Head of caudate nucleus (tissue), 42 donors: ENCODE measurements around the gene TFE3.
A peak's percentile ranks its signal among the peaks of the same experiment; 100 is the strongest.

Experiments used
- DNase-seq, 42 donors: peaks; one replicate each; pipeline versions ENCODE4 v3.0.0 to v3.0.0-alpha.2; 2020 to 2021; ENCODE audit warnings: mixed read lengths in 7 of 42
- intact Hi-C: fragments of 100-400 bp; cut with DNase I; formaldehyde crosslinking; loops from one replicate; pipeline ENCODE4 v1.15.0; 2022

Gene TFE3

DNA sequence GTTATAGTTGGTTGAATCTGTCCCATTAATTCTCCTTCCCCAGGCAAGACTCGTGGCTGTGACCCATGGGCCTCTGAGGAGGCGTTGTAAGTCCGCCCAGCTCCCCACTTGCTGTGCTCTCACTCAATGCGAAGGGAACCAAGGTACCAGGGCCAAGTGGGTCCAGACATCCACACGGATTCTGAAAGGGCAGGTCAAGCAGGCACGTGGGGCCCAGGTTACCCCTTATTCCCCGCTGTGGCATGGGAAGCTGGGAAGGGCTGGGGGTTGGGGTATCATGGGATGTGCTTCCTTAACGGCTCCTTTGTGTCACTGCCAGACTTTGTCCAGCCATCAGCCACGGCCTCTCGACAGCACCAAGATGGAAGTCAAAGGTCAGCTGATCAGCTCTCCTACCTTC, 18.8 kb upstream of the TFE3 start:
- no peak for DNase-seq
- intact Hi-C loops = no loop called here

DNA sequence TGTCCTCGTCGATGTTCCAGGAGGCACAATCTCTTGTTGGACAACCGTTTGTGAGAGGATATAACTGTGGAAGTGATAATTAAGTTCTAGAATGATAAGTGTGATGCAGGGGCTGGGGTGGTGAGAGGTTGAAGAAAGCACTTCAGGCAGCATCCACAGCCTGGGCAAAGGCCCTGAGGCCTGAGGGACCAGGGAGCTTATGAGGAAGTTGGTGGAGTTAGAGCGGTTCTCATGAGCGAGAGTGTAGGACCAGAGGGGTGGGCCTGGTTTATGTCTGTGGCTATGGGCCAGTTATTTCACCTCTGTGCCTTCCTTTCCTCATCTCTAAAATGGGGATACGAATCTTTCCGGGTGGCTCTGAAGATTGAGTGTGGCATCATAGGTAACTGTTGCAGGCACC, 18.3 kb upstream of the TFE3 start:
- intact Hi-C loops = no loop called here
- no peak for DNase-seq

DNA sequence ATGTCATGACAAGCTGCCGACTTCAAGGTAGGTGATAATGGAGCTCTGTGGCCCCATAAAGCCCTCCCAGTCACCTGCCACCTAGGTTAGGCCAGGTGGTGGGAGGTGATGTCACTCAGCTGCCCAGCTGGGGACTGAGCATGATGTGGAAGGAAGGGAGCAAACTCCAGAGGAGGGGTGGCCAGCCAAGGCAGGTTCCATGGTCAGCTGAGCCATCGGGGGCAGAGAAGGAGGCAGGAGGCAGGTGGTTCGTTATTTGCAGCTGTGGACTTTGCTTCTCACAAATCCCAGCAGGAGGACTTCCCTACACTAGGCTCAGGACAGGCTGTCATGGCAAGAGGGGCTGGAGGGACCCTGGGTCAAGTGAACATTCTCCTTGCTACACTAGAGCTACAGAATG, 17.8 kb upstream of the TFE3 start:
- intact Hi-C loops = no loop called here
- DNase-seq = no peak

DNA sequence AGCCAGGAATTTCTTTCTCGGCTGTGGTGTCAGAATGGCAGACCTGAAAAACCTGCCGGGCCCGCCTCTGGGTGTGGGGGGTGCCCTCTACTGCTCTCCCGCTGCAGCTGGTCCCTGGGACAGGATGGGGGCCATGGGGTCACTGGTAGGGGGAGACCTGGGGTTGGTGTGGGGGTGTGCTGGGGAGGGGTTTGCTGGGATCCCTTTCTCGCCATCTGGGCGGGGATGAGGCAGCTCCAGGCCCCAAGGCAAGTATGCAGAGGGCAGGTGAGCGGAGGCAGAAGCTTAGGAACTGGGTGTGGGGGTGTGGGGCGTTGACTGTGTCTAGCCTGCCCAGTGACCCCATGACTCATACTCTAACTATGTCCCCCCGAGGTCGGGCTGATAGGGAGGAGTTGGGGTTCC, 16.5 kb upstream of the TFE3 start:
- no peak for DNase-seq
- intact Hi-C loops = no loop called here

DNA sequence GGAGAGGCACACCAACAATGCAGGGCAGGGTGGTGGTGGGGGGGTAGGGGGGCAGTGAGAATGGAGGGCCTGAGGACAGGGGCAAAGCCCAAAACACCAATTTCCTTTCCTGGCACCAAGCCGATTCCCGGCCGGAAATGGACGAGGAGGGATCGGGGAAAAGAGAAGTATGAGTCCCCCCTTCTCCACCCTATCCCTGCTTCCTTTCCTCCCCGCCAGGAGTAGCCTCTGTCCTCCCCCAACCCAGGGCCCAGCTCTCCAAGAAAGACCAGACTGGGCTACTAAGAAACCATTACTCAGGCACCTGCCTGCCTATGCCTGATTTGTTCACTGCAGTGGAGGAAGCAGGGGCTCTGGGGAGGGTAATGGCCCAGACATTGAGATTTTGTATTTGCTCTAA, 16.0 kb upstream of the TFE3 start:
- no peak for DNase-seq
- intact Hi-C loops = no loop called here

DNA sequence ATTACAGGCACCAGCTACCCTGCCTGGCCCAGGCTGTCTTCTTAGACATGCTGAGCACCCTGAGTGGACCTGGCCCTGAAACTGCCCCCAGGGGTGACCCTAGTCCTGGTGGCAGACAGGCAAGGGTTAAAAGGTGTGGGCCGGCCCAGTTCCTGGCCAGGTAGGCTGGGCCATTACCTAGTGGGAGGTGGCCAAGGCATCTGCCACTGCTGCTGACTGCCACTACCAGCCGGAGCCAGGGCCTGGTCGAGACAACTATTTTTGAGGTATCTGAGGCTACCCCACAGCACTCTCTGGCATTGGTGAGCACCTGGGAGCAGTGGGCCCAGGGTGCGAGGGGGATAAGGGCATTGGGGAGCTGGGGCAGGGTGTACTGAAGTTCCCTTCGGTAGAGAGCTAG, 15.6 kb upstream of the TFE3 start, which contains the start of gene CCDC120:
Gene CCDC120, plus strand, starts transcription at position 206 of the 400 bp plus-strand sequence. CDS start 3,043 bp downstream, outside the sequence.
- DNase-seq = no peak
- intact Hi-C loops = no loop called here

DNA sequence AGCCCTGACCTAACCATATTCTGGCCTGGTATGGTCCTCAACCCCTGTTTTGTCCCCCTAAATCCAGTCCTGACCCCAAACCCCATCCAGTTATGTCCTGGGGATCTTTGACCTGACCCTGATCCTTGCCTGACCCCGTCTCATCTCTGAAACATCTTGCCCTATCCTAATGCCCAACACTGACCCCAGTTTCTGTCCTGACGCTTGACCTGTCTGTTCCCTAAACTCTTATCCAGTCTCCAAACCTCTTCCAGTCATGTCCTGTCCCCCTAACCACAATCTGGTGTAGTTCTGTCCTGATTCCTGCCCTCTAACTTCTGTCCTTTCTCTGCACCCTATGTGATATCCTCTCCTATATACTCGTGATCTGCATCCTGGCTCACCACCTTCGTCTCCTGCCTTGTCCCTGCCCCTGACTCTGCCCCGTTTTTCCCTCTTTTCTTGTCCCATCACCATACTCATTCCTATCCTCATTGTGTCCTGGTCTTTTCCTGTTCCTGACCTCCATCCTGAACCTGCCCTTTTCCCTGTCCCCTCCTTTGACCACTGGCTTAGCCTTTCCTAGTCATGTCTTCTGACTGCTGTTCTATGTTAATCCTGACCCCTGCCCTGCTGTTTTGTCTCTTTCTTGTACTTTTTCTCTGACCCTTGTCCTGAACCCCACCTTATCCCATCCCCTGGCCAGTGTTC, 11.1 kb upstream of the TFE3 start:
- intact Hi-C loops = no loop called here
- DNase-seq = no peak

DNA sequence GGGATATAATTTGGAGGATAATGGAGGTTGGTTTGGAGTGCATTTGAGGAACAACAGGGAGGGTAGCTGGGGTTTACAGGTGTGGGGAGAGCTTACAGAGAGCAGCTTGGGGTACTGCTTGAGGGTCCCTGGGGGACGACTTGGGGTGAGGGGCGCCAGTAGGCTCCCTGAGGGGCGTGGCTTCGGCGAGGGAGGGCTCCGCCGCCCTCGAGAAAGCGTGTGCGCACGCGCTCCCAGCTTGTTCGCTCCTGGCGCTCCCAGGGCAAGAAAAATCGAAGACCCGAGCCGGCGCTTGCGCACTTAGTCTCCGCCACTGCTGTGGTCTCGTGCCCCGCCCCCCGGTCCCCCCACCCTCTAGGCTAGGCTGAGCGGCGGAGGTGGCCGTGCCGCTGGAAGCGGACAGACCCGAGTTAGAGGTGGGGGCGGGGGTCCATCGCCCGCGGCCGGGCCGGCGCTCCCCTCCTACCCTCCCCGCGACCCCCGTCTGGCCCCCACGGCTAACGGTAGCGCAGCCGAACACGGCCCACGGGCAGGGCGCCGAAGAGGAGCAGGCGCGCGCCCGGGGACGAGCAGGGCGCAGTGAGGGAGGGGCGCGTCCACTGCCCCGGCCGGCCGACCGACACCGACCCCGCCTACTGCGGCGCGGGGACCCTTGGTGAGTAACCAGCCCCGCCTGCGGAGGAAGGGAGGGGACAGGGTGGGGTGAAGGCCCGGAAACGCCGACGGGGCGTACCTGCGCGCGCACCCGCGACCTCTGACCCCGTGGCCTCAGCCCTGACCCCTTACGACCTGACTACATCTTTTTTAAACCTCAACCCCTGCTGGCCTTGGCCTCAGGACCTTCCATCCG, 10.3 kb upstream of the TFE3 start:
- DNase-seq = peak in 36 of 42 donors; percentile 14 to 70 (median 48)
- intact Hi-C loops = no loop called here

DNA sequence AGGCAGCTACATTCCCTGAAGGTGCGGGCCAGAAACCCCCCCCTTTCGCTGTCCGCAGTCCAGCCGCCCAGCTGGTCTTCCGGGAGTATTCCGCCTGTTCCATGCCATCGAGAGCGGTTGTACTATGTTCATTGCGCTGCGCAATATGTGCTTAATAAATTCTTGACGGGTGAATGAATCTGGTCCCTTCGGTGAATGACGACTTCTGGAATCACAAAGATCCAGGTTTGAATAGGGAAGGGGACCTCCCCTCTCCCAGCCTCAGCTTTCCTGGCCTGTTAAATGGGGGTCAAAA, 777 bp upstream of the TFE3 start:
- DNase-seq = no peak
- intact Hi-C loops = loop anchor here (5.0 kb wide), 1 partner anchor 87 kb away; the partner anchor contains the start of gene OTUD5

DNA sequence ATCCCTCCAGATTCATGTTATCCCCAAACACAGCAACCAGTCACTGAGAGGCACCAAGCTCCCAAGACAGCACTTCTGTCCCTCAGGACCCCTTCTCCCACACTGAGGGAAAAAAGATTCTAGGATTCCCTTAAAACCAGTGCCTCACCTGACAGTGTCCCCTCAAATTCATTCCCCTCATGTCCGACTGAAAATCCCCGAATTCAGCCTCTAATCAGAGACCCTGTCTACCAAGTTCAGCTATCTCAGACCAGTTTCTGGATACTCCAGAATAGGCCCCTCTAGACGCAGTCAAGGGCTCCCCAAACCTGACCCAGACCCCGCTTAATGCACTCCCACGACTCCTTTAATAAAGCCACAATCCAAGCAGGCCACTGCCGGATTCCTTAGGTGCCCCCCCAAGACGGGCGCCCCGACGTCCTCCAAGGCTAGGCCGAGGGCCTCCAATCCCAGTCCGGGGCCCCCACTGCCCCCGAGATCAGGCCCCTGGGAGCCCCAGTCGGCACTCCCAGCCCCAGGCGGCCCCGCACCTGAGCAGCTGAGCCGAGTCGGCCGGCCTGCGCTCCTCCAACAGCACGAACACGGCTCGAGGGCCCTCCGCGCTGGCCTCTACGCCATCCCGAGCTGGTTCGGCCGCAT, 457 bp downstream of the TFE3 start:
- peak in 10 of 42 donors; percentile 2 to 34 (median 15) for DNase-seq
- intact Hi-C loops = loop anchor here (5.0 kb wide), 1 partner anchor 85 kb away; the partner anchor contains the start of gene OTUD5

DNA sequence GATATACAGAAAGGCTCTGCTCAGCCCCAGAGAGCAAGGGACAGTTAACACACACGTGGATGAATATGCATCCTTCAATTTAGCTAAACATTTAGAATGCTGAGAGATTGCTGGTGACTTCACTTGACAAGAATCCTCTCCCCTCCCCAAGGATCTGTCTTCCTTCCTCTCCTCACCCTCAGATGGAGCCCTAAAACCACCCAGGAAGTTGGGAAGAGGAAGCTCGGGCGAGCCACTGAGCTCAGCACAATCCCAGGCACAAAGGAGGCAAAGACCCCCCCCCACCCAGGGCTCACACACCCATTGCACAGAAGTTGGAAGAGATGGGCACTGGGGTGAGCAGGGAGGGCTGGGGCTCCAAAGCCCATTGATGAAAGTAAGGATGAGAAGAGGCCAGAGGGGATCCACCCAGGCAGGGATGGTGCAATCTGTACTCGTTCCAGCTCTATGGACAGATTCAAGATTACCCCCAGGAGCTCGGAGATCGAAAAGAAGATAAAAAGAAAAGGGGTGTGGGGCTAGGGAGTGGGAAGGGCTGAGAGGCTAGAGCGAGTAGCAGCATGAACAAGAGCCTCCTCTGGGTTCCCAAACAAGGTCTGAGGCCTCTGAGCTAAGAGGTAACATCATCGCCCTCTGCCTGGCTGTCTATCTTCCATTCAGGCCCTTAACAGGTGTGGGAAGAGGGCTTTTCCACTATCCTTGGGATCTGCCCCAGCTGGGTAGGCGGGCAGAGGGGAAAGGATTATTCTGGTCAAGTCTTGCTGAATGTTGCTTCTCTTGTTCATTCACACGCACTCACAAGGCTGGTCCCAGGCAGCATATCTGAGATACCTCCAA, 1.2 kb downstream of the TFE3 start:
- intact Hi-C loops = loop anchor here (5.0 kb wide), 1 partner anchor 85 kb away; the partner anchor contains the start of gene OTUD5
- DNase-seq = peak in 6 of 42 donors; percentile 4 to 28 (median 8)

DNA sequence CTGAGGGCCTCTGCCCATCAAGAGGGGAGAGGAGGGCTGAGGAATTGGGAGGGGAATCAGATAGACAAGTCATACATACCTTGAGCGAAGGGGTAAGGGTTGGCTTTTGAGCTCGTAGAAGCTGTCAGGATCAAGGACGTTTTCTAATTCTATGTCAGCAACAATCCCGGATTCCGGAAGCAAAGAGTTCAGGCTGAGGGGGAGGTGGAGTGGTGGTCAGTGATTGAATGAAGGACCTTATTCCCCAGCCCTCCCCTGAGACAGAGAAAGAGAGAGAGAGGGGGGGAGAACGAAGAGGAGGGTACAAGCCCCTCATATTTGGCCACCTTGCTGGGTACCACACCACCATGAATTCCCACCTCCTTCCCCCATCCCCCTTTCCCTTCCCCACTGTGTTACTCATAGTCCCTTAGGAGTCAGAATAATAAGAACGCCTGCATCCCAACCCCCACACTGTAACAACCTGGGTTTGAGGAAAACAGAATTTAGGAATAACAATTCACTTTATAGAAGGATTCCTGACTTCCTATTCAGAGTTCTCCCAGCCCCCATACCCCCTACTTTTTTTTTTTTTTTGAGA, 2.7 kb downstream of the TFE3 start:
- DNase-seq = peak in 4 of 42 donors; percentile 4 to 51 (median 28)
- intact Hi-C loops = loop anchor here (5.0 kb wide), 1 partner anchor 83 kb away; the partner anchor contains the start of gene OTUD5

DNA sequence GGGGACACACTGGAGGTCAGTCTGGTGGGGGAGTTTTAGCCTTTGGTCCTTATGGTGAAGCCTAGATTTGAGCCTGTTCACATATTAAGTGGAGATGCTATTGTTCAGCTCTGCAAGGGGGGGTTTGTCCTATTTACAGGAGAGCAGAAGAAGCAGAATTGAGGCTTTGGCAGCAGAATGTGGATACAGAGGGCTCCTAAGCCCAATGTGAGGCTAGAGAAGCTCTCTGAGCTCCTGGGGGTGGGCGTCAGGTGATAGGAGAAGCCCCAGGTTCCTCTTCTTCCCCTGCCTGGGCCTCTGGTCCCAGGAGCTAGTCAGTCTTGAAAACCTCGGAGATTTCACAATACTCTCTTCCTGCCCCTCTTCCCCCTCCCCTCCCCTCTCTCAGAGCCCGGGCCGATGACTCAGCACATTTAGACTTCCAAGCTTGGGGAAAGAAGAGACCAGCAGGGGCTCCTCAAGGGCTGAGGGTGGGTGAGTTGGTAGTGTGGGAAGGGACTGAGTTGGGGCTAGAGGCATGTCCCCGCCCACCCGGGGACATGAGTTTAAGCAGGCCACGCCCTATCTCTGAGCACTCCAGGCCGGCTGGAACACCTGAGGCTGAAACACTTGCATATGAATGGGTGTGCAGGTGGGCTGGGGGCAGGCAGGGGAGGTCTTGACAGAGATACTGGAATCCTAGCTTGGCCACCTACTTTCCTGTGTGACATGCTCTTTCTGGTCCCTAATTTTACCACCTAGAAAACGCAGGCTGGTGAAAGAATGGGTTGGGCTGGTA, 3.4 kb downstream of the TFE3 start:
- peak in 41 of 42 donors; percentile 14 to 79 (median 53) for DNase-seq
- intact Hi-C loops = loop anchor here (5.0 kb wide), 1 partner anchor 82 kb away; the partner anchor contains the start of gene OTUD5

DNA sequence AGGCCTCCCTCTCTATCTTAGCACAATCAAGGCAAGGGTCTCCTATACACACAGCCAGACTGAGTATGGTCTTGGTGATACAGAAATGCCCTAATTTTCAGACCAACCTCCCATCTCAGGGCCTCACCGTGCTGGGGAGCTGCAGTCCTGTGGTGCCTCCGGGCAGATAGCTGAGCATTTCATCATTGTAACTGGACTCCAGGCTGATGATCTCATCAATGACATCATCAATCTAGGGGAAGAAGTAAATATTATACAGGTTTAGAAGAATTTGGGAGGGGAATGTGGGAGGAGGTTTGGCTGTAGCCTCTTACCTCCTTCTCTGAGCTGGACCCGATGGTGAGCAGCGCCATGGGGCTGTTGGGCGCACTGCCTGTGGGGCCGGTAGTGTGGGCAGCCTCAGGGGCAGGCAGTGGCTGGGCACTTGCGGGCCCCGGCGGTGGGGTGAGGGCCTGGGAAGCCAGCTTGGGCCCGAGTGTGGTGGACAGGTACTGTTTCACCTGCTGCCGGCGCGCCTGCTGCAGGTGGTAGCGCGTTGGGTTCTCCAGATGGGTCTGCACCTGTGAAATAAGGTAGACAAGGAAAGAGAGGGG, 5.2 kb downstream of the TFE3 start:
- intact Hi-C loops = no loop called here

DNA sequence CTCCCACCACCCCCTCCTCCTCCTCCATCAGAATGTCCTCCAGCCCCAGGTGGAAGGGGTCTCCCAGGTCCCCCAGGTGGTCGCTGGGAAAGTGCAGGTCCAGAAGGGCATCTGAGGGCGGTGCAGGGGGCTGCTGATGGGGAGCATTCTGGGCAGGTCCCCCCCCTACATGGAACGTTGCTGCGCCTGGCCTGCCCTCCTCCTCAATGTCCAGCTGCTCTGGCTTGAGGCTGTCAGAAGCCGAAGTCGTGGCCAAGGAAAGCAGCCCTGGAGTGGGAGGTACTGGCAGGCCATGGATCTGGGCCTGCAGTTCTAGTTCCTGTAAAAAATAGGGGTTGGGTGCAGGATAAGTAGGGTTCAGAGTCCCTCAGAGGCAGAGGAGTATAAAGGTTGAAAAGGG, 12.9 kb downstream of the TFE3 start:
- DNase-seq = no peak
- intact Hi-C loops = no loop called here

More for the DNA sequence above, 5.2 kb downstream of the TFE3 start:
- DNase-seq = no peak

DNA sequence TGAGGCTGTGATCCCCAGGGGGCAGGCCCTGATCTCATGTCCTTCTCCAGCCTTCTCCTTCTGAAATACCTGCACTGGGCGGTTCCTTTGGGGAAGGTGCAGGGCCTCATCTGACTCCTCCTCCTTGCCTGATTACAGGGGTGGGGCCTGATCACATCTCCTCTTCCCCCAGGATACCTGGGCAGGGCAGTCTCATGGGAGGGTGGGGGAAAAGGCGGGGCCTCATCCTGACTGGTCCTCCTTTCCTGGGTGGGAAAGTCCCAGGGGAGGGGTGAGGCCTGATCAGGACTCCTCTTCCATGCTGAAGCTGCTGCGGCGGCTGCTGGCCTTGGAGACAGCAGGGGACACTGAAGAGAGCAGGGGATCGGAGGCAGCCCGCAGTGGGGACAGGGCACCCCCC, 13.3 kb downstream of the TFE3 start:
- intact Hi-C loops = no loop called here
- peak in 2 of 42 donors; percentile 8 to 17 for DNase-seq

DNA sequence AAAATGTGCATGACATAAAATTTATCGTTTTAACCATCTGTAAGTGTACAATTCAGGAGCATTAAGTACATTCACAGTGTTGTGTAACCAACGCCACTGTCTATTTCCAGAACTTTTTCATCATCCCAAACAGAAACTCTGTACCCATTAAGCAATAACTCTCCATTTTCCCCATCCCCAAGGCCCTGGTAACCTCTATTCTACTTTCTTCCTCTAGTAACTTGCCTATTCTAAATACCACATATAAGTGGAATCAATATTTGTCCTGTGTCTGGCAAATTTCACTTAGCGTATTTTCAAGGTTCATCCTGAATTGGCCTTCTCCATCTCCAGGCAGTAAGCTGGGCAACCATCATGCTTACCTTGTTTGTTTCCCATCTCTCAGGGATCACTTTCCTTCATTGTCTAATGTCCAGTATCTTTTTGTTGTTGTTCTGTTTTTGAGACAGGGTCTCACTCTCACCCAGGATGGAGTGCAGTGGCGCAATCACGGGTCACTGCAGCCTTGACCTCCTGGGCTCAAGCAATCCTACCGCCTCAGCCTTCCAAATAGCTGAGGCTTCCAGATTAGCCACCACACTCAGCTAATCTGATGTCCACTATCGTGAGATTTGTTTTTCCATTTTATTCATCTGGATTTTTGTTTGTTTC, 23.4 kb downstream of the TFE3 start:
- no peak for DNase-seq

More for the DNA sequence above, 23.4 kb downstream of the TFE3 start:
- intact Hi-C loops = no loop called here
